Measurements from ENCODE around the gene ANAPC15.

DNA sequence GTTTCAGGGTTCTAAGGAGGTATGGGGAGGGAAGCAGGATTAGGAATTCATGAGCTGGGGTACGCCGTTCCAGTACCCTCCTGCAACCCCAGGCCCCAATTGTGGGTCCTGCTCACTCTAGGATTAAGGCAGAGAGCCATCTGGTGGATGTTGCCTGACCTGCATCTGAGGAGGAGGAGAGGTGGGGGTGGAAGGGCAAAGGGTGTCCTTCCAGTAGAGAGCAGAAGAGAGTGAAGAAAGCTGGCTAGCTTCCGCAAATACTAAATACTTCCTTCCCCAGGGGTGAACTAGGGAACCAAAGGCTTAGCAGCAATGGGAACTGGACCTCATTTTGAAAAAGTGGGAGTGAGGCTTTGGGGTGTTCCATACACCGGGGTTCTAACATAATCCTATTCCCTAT is 21.2 kb downstream of the ANAPC15 start:
- TF ChIP-seq POLR2A (IDR thresholded peaks at IDR 0.05; ENCODE audit: low read depth, low read length) (0 out of 2 replicates have a peak, but pooled peaks have one; percentile 22), TAF1 (IDR thresholded peaks at IDR 0.05; ENCODE audit: borderline replicate concordance, low read depth, low read length) (no peak), POLR2AphosphoS5 (IDR thresholded peaks at IDR 0.05; ENCODE audit: low read depth, low read length) (no peak)

Data from GM12892 (cell line).